ENCODE data around the gene HNRNPUL1. TPM values are rescaled to one million over a fixed set of nuclear protein-coding genes. Genes with fewer than 3 reads are reported as not detected.

Gene HNRNPUL1
- total and polyA plus RNA-seq, 2 of the 8 experiments (the other 6 are each of a cell fraction or from before 2014, with no cell fraction given) = 99.5 to 264 TPM

- TF ChIP-seq CHD7 (IDR thresholded peaks at IDR 0.05; ENCODE audit: insufficient replicate concordance, low read length) = no peak
- no peak for TF ChIP-seq EGR1 (IDR thresholded peaks at IDR 0.05; ENCODE audit: borderline replicate concordance, low read depth, low read length)
- TF ChIP-seq, protein P1, sequence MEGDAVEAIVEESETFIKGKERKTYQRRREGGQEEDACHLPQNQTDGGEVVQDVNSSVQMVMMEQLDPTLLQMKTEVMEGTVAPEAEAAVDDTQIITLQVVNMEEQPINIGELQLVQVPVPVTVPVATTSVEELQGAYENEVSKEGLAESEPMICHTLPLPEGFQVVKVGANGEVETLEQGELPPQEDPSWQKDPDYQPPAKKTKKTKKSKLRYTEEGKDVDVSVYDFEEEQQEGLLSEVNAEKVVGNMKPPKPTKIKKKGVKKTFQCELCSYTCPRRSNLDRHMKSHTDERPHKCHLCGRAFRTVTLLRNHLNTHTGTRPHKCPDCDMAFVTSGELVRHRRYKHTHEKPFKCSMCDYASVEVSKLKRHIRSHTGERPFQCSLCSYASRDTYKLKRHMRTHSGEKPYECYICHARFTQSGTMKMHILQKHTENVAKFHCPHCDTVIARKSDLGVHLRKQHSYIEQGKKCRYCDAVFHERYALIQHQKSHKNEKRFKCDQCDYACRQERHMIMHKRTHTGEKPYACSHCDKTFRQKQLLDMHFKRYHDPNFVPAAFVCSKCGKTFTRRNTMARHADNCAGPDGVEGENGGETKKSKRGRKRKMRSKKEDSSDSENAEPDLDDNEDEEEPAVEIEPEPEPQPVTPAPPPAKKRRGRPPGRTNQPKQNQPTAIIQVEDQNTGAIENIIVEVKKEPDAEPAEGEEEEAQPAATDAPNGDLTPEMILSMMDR (IDR thresholded peaks at IDR 0.05; ENCODE audit: control extremely low read depth in 1 of 3, insufficient read depth in 1 of 3, low read depth in 1 of 3, low read length in 3 of 3) = no peak
- TF ChIP-seq CHD2 (IDR thresholded peaks at IDR 0.05; ENCODE audit: low read length) = no peak
- no peak for TF ChIP-seq KDM1A (IDR thresholded peaks at IDR 0.05; ENCODE audit: borderline replicate concordance, low read length)
- no peak for TF ChIP-seq ZNF274 (IDR thresholded peaks at IDR 0.05; ENCODE audit: borderline replicate concordance, extremely low read depth, low read length)
- no peak for TF ChIP-seq HDAC2 (IDR thresholded peaks at IDR 0.05; ENCODE audit: borderline replicate concordance in 1 of 2, low read depth in 2 of 2, low read length in 2 of 2)
These were observed 40.7 kb downstream of the HNRNPUL1 start (continued) for GRCh38 chr19:41304706-41305483.
